ENCODE data around the gene ZNF385B.
"Not testable (repeated sequence)": the region's sequence is repeated elsewhere in the genome, so short reads cannot be mapped to it uniquely, and the experiment has no call there.

Gene ZNF385B

GRCh38 chr2:179677746-179678505 lies 183.5 kb downstream of the ZNF385B start:
- no peak for DNase-seq (ENCODE audit: low read depth)

- no peak for DNase-seq (ENCODE audit: low read depth)
These were observed 184.2 kb downstream of the ZNF385B start for GRCh38 chr2:179677077-179677688.

- DNase-seq (ENCODE audit: low read depth): no peak
These were observed 186.0 kb downstream of the ZNF385B start for GRCh38 chr2:179675435-179675834.

GRCh38 chr2:179671043-179671981 lies 190.1 kb downstream of the ZNF385B start:
- DNase-seq (ENCODE audit: low read depth): no peak

- no peak for DNase-seq (ENCODE audit: low read depth)
These were observed 192.2 kb downstream of the ZNF385B start for GRCh38 chr2:179669196-179669595.

- no peak for DNase-seq (ENCODE audit: low read depth)
These were observed 196.2 kb downstream of the ZNF385B start for GRCh38 chr2:179664972-179665812.

- DNase-seq (ENCODE audit: low read depth): no peak
These were observed 199.4 kb downstream of the ZNF385B start for GRCh38 chr2:179661986-179662385.

- DNase-seq (ENCODE audit: low read depth): no peak
These were observed 204.3 kb downstream of the ZNF385B start for GRCh38 chr2:179657068-179657595.

- peak; percentile 61 for DNase-seq (ENCODE audit: low read depth)
These were observed 205.8 kb downstream of the ZNF385B start for GRCh38 chr2:179655627-179656026.

- no peak for DNase-seq (ENCODE audit: low read depth)
These were observed 206.6 kb downstream of the ZNF385B start for GRCh38 chr2:179654806-179655205.

- no peak for DNase-seq (ENCODE audit: low read depth)
These were observed 209.1 kb downstream of the ZNF385B start for GRCh38 chr2:179652296-179652695.

GRCh38 chr2:179650420-179650819 lies 211.0 kb downstream of the ZNF385B start:
- no peak for DNase-seq (ENCODE audit: low read depth)

- DNase-seq (ENCODE audit: low read depth): no peak
These were observed 214.4 kb downstream of the ZNF385B start for GRCh38 chr2:179646862-179647587.

GRCh38 chr2:179646173-179646769 lies 215.1 kb downstream of the ZNF385B start:
- DNase-seq (ENCODE audit: low read depth): no peak

- no peak for DNase-seq (ENCODE audit: low read depth)
These were observed 216.4 kb downstream of the ZNF385B start for GRCh38 chr2:179645047-179645446.

GRCh38 chr2:179642462-179642861 lies 218.9 kb downstream of the ZNF385B start:
- no peak for DNase-seq (ENCODE audit: low read depth)

GRCh38 chr2:179636995-179637394 lies 224.4 kb downstream of the ZNF385B start:
- no peak for DNase-seq (ENCODE audit: low read depth)

GRCh38 chr2:179636100-179636980 lies 225.1 kb downstream of the ZNF385B start:
- DNase-seq (ENCODE audit: low read depth): no peak

GRCh38 chr2:179631769-179632385 lies 229.5 kb downstream of the ZNF385B start:
- not testable (repeated sequence) for DNase-seq (ENCODE audit: low read depth)

All from stromal cell of bone marrow (primary cell).